DND-41 (cell line): ENCODE measurements around the gene ZNG1A.
"Not testable (repeated sequence)": the region's sequence is repeated elsewhere in the genome, so short reads cannot be mapped to it uniquely, and the experiment has no call there.

Experiments used
- CTCF ChIP-seq: IDR thresholded peaks from 2 replicates; pipeline ENCODE4 v1.5.1; 2012; ENCODE audit warnings: borderline replicate concordance, low read length, moderate library complexity, mild to moderate bottlenecking; ENCODE audit not compliant: poor library complexity, severe bottlenecking; ENCODE audit errors: extremely low read depth
- EZH2 ChIP-seq: IDR thresholded peaks from 3 replicates; pipeline ENCODE4 v1.6.1; 2012; ENCODE audit warnings: borderline replicate concordance, low read depth, mild to moderate bottlenecking, moderate library complexity, low read length, inconsistent platforms; ENCODE audit not compliant: severe bottlenecking

- TF ChIP-seq CTCF, EZH2: not testable (repeated sequence)
These were observed 102.5 kb downstream of the ZNG1A start for GRCh38 chr9:76389-76788.
